Panc1 (cell line): Measurements from ENCODE around the gene ANKRD23. TPM values are rescaled to one million over a fixed set of nuclear protein-coding genes. Genes with fewer than 3 reads are reported as not detected.

Experiments
- ATAC-seq: fragments of 200-7000 bp; cut with Tn5 transposase; 2 replicates; pipeline ENCODE4 v1.9.1; 2020; ENCODE audit warnings: mild to moderate bottlenecking, moderate library complexity
- BruUV-seq: library from RNA; stranded (reverse); fragments of 400-500 nt; replicated peaks from 2 replicates; lab custom pipeline; 2021; lab: Mats Ljungman, UMichigan
- CTCF ChIA-PET: fragments of 300-600 bp; sonication (Branson Sonifier 250); formaldehyde crosslinking; loops from one replicate; lab custom pipeline; 2022; ENCODE audit warnings: antibody characterized with exemption; lab: Charles Lee
- POLR2A ChIA-PET: fragments of 300-600 bp; sonication (Branson Sonifier 250); formaldehyde crosslinking; loops from one replicate; lab custom pipeline; 2022; ENCODE audit warnings: antibody characterized with exemption; lab: Charles Lee
- DNase-seq: peaks from one replicate; pipeline ENCODE4 v3.0.0-alpha.2; 2010; ENCODE audit warnings: low read depth, low spot score
- H3K27ac ChIP-seq: 2 replicates; pipeline ENCODE4 v1.5.1; 2011; ENCODE audit warnings: mild to moderate bottlenecking, low read length, inconsistent platforms
- H3K27me3 ChIP-seq: fragments of 200-500 bp; sonication (Bioruptor generic); 2 replicates; pipeline ENCODE4 v1.6.0; 2014; ENCODE audit warnings: low read length, inconsistent platforms; ENCODE audit not compliant: control insufficient read depth, insufficient read depth
- H3K36me3 ChIP-seq: fragments of 200-500 bp; sonication (Bioruptor generic); 2 replicates; pipeline ENCODE4 v1.5.1; 2014; ENCODE audit warnings: inconsistent platforms, mild to moderate bottlenecking, low read length, moderate library complexity; ENCODE audit not compliant: control insufficient read depth, insufficient read depth
- H3K4me1 ChIP-seq: 2 replicates; pipeline ENCODE4 v1.5.1; 2011; ENCODE audit warnings: inconsistent platforms, mild to moderate bottlenecking, low read length, moderate library complexity; ENCODE audit not compliant: control insufficient read depth, insufficient read depth
- H3K4me3 ChIP-seq, 2 experiments: 2 replicates each; pipeline ENCODE4 v1.5.1; 2011 to 2012; ENCODE audit warnings: low read depth in 2 of 2, low read length in 2 of 2, mild to moderate bottlenecking in 2 of 2, inconsistent platforms in 1 of 2, moderate library complexity in 1 of 2
- H3K9me3 ChIP-seq: fragments of 200-500 bp; sonication (Bioruptor generic); 2 replicates; pipeline ENCODE4 v1.5.1; 2014; ENCODE audit warnings: low read depth, mild to moderate bottlenecking, inconsistent platforms, low read length, moderate library complexity; ENCODE audit not compliant: control insufficient read depth, insufficient read depth
- POLR2AphosphoS5 ChIP-seq: IDR thresholded peaks from 2 replicates; pipeline ENCODE4 v1.6.1; 2012; ENCODE audit warnings: mild to moderate bottlenecking, low read depth, low read length, moderate library complexity
- SIN3A ChIP-seq: IDR thresholded peaks from 2 replicates; pipeline ENCODE4 v1.6.1; 2012; ENCODE audit warnings: low read depth, mild to moderate bottlenecking, low read length, moderate library complexity, borderline replicate concordance; ENCODE audit not compliant: insufficient read depth
- TCF7L2 ChIP-seq: IDR thresholded peaks from 2 replicates; pipeline ENCODE4 v1.6.1; 2011; ENCODE audit warnings: mild to moderate bottlenecking, low read depth, low read length, inconsistent platforms
- in situ Hi-C: cut with HindIII; loops from 2 replicates; pipeline ENCODE4 v1.10.0; 2016; ENCODE audit warnings: low sequenced_read_pairs, low pct_unique_long_range_greater_than_20kb
- intact Hi-C: fragments of 100-400 bp; cut with micrococcal nuclease; formaldehyde crosslinking; loops from one replicate; pipeline ENCODE4 v1.10.0; 2022; ENCODE audit not compliant: unreplicated experiment
- total RNA-seq: library from RNA; stranded (reverse); gene quantifications from one replicate; pipeline ENCODE4 v1.2.1, GENCODE V29; 2021; ENCODE audit not compliant: unreplicated experiment
- TF ChIP-seq, protein P1 (sequence below): fragments of 450-650 bp; IDR thresholded peaks from 2 replicates; pipeline ENCODE4 v1.5.1; 2017; ENCODE audit warnings: mild to moderate bottlenecking
- TF ChIP-seq, protein P2 (sequence below), 2 experiments: IDR thresholded peaks; 2 replicates each; pipeline ENCODE4 v1.6.1; 2011 to 2012; ENCODE audit warnings: low read depth in 2 of 2, control low read depth in 1 of 2, low read length in 1 of 2, mild to moderate bottlenecking in 1 of 2, moderate library complexity in 1 of 2; ENCODE audit not compliant: insufficient read depth in 1 of 2

Gene ANKRD23
- total RNA-seq, 1 experiment from 2014 or later, result 3.2 TPM

DNA sequence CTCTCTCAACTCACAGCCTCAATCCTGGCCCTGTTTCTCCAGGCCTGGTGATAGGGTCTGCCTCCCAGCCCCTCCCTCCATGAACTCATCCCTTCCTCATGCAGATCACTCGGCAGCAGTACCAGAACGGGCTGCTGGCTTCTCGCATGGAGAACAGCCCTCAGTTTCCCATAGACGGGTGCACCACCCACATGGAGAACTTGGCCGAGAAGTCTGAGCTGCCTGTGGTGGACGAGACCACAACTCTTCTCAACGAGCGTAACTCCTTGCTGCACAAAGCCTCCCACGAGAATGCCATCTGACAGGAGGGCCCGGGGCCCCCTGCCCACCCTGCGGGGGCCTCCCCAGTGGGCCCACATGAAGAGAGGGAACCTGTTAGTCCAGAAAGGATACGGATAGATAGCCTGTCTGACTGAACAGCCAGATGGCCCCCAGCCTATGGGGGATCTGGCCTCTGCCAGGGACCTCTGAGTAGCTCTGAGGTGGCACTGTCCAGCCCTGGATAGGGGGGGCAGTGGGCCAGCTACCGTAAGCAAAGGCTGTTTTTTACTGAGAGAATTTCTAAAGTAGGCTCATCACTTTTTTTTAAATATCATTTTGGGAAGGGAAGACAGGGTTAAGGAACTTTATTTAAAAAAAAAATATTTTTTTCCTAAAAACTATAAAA lies 34.5 kb downstream of the ANKRD23 start:
- Histone ChIP-seq H3K36me3 (no peaks in the 10 kb centered on the region), H3K9me3 (no peaks in the 10 kb centered on the region), H3K27ac (no peak overlapping the region), H3K4me3 (no peak overlapping the region), H3K4me1 (no peaks in the 10 kb centered on the region), H3K27me3 (no peaks in the 10 kb centered on the region)
- ChIA-PET CTCF (no interaction called here), POLR2A (no interaction called here)
- no TSS peak for BruUV-seq
- no peak for TF ChIP-seq SIN3A
- in situ Hi-C loops, result no loop called here
- DNase-seq (no peak), ATAC-seq (no peak)
- intact Hi-C loops, result no loop called here

DNA sequence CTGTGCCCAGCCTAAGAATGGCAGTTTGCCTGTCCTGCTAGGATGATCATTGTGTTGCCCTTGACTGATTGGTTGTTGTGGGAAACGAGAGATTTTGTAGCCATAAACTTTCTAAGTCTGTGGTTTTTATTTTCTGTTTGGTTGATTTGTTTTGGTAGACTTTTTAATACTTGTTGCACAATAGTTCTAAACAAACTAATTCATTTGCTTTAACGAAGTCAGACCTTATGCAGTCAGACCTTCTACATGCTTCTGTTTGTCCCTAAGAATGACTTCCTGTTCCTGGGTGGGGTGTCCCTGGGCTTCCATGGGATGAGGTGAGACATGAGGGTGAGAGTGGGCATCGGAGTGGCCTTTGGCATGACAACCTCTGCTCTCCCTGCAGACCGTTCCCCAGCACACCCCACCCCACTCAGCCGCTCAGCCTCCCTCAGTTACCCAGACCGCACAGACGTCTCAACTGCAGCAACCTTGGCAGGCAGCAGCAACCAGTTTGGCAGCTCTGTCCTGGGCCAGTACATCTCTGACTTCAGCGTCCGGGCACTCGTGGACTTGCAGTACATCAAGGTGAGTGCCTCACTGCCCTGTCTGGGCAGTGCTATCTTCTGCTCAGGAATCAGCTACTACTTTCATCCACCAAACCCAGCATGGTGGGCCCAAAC lies 35.5 kb downstream of the ANKRD23 start:
- Histone ChIP-seq H3K9me3 (no peaks in the 10 kb centered on the region), H3K27ac (no peak overlapping the region), H3K4me1 (no peaks in the 10 kb centered on the region), H3K4me3 (no peak overlapping the region), H3K27me3 (no peaks in the 10 kb centered on the region), H3K36me3 (no peaks in the 10 kb centered on the region)
- BruUV-seq, result no TSS peak
- in situ Hi-C loops (no loop called here), intact Hi-C loops (no loop called here)
- TF ChIP-seq POLR2AphosphoS5 (no peak), TCF7L2 (no peak)
- TF ChIP-seq, protein P1, sequence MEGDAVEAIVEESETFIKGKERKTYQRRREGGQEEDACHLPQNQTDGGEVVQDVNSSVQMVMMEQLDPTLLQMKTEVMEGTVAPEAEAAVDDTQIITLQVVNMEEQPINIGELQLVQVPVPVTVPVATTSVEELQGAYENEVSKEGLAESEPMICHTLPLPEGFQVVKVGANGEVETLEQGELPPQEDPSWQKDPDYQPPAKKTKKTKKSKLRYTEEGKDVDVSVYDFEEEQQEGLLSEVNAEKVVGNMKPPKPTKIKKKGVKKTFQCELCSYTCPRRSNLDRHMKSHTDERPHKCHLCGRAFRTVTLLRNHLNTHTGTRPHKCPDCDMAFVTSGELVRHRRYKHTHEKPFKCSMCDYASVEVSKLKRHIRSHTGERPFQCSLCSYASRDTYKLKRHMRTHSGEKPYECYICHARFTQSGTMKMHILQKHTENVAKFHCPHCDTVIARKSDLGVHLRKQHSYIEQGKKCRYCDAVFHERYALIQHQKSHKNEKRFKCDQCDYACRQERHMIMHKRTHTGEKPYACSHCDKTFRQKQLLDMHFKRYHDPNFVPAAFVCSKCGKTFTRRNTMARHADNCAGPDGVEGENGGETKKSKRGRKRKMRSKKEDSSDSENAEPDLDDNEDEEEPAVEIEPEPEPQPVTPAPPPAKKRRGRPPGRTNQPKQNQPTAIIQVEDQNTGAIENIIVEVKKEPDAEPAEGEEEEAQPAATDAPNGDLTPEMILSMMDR, result no peak
- CTCF ChIA-PET, result no interaction called here
- POLR2A ChIA-PET, result no interaction called here
- no peak for ATAC-seq
- no peak for DNase-seq

DNA sequence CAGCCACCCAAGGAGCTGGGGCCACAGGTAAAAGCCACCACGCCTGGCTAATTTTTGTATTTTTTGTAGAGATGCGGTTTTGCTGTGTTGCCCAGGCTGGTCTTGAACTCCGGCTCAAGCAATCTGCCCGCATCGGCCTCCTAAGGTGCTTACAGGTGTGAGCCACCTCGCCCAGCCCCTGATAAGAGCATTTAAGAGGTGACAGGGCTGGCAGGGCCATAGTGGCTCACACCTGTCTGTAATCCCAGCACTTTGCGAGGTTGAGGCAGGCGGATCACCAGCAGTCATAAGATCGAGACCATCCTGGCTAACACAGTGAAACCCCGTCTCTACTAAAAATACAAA lies 36.7 kb downstream of the ANKRD23 start:
- Histone ChIP-seq H3K9me3 (no peaks in the 10 kb centered on the region), H3K36me3 (no peaks in the 10 kb centered on the region), H3K27me3 (no peaks in the 10 kb centered on the region), H3K27ac (no peak overlapping the region), H3K4me3 (no peak overlapping the region), H3K4me1 (no peaks in the 10 kb centered on the region)
- ChIA-PET POLR2A (no interaction called here), CTCF (no interaction called here)
- intact Hi-C loops, result no loop called here
- no peak for TF ChIP-seq TCF7L2
- TF ChIP-seq, protein P2, sequence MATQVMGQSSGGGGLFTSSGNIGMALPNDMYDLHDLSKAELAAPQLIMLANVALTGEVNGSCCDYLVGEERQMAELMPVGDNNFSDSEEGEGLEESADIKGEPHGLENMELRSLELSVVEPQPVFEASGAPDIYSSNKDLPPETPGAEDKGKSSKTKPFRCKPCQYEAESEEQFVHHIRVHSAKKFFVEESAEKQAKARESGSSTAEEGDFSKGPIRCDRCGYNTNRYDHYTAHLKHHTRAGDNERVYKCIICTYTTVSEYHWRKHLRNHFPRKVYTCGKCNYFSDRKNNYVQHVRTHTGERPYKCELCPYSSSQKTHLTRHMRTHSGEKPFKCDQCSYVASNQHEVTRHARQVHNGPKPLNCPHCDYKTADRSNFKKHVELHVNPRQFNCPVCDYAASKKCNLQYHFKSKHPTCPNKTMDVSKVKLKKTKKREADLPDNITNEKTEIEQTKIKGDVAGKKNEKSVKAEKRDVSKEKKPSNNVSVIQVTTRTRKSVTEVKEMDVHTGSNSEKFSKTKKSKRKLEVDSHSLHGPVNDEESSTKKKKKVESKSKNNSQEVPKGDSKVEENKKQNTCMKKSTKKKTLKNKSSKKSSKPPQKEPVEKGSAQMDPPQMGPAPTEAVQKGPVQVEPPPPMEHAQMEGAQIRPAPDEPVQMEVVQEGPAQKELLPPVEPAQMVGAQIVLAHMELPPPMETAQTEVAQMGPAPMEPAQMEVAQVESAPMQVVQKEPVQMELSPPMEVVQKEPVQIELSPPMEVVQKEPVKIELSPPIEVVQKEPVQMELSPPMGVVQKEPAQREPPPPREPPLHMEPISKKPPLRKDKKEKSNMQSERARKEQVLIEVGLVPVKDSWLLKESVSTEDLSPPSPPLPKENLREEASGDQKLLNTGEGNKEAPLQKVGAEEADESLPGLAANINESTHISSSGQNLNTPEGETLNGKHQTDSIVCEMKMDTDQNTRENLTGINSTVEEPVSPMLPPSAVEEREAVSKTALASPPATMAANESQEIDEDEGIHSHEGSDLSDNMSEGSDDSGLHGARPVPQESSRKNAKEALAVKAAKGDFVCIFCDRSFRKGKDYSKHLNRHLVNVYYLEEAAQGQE (IDR thresholded peaks at IDR 0.05; ENCODE audit: insufficient read depth in 1 of 2, low read depth in 2 of 2, low read length in 1 of 2), result no peak
- TF ChIP-seq POLR2AphosphoS5, result no peak
- TF ChIP-seq, protein P1, result no peak
- no peak for TF ChIP-seq SIN3A
- in situ Hi-C loops, result no loop called here
- BruUV-seq, result no TSS peak
- no peak for ATAC-seq
- DNase-seq, result no peak
